Kidney (tissue), 14 donors: ENCODE measurements around the gene CLEC1B. TPM values are rescaled to one million over a fixed set of nuclear protein-coding genes. Genes with fewer than 3 reads are reported as not detected.
"Not testable (repeated sequence)": the region's sequence is repeated elsewhere in the genome, so short reads cannot be mapped to it uniquely, and the experiment has no call there.

Experiments
- DNase-seq, 5 donors: peaks; one replicate each; pipeline ENCODE4 v3.0.0-alpha.2; 2013 to 2020
- FAIRE-seq: peaks from 2 replicates; lab custom pipeline; 2012; peaks lifted over from hg19 to GRCh38; lab: Jason Lieb, UNC
- H3K27ac ChIP-seq, 2 donors: one replicate each; pipeline ENCODE4 v1.7.0; 2013; ENCODE audit warnings: low read depth in 2 of 2, low read length in 2 of 2, inconsistent platforms in 1 of 2
- H3K27me3 ChIP-seq: one replicate; pipeline ENCODE4 v1.7.1; 2013; ENCODE audit warnings: low read length, inconsistent platforms; ENCODE audit not compliant: control insufficient read depth, insufficient read depth
- H3K36me3 ChIP-seq, 3 donors: one replicate each; pipeline versions ENCODE4 v1.7.0 to v1.7.1; 2013; ENCODE audit warnings: low read length in 3 of 3, control low read depth in 1 of 3, inconsistent platforms in 1 of 3; ENCODE audit not compliant: insufficient read depth in 3 of 3, control insufficient read depth in 2 of 3
- H3K4me1 ChIP-seq, 3 donors: one replicate each; pipeline versions ENCODE4 v1.7.0 to v1.7.1; 2013; ENCODE audit warnings: low read length in 3 of 3, inconsistent platforms in 1 of 3, low read depth in 1 of 3; ENCODE audit not compliant: control insufficient read depth in 2 of 3, insufficient read depth in 2 of 3
- H3K4me3 ChIP-seq, 3 donors: one replicate each; pipeline versions ENCODE4 v1.7.0 to v1.8.1; 2013; ENCODE audit warnings: low read length in 3 of 3, control low read depth in 1 of 3, inconsistent platforms in 1 of 3
- H3K9ac ChIP-seq, 3 donors: one replicate each; pipeline versions ENCODE4 v1.7.0 to v1.7.1; 2013; ENCODE audit warnings: low read length in 3 of 3, control low read depth in 1 of 3, inconsistent platforms in 1 of 3
- H3K9me3 ChIP-seq, 3 donors: one replicate each; pipeline versions ENCODE4 v1.7.0 to v1.7.1; 2013; ENCODE audit warnings: low read length in 3 of 3, control low read depth in 1 of 3, inconsistent platforms in 1 of 3; ENCODE audit not compliant: control insufficient read depth in 2 of 3, insufficient read depth in 1 of 3
- intact Hi-C: fragments of 100-400 bp; cut with DNase I; formaldehyde crosslinking; loops from one replicate; pipeline ENCODE4 v1.11.1; 2022
- polyA plus RNA-seq: library from polyadenylated mRNA; stranded (reverse); fragments of 350-450 nt; fragmentation: Illumina TruSeq; extraction: RNeasy Lipid Tissue Mini Kit (QIAGEN cat#74804); gene quantifications from one replicate; pipeline ENCODE4 v1.2.3, GENCODE V29; 2014; ENCODE audit warnings: low read depth, low replicate concordance; ENCODE audit not compliant: insufficient read depth
- total RNA-seq: library from RNA; stranded (reverse); fragmentation: NEBNext Ultra II Directional; extraction: Animal tissue kit (Norgen Biotek cat#: 25700); gene quantifications from one replicate; pipeline ENCODE4 v1.2.1, GENCODE V29; 2021
- TF ChIP-seq, protein P1 (sequence below): IDR thresholded peaks from 3 replicates; pipeline ENCODE4 v1.5.1; 2012; ENCODE audit warnings: mild to moderate bottlenecking, moderate library complexity, borderline replicate concordance; ENCODE audit not compliant: insufficient read depth; ENCODE audit errors: extremely low read depth
- donor health status: control.
- donor health status: control.
- donor health status: control.
- donor health status: control.
- donor health status: control.
- donor health status: DM: yes; HTN: yes; CAD: no.
- donor health status: Normal renal cell carcinoma (clear cell type).

The CLEC1B gene
- total and polyA plus RNA-seq, 2 donors from 2014 or later: not detected

DNA sequence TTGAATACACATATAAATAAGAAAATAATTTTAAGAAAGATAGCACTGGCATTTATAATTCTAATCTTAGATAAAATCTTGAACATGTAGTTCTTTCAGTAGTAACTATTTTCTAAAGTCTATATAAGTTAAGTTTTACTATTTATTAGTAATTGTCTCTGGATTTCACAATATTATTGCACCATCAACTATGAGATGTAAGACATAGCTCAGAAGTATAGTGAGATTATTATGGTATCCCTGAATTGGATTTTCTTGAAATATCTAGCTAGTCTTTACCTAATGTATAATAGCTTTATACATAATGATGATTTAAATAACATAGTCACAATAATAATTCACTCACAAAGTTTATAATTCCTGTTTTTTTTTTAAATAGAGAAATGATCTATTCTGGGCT is 21.0 kb downstream of the CLEC1B start:
- Histone ChIP-seq H3K27ac (no peak overlapping the region), H3K9ac (no peak overlapping the region)
- FAIRE-seq: peak; percentile 85

DNA sequence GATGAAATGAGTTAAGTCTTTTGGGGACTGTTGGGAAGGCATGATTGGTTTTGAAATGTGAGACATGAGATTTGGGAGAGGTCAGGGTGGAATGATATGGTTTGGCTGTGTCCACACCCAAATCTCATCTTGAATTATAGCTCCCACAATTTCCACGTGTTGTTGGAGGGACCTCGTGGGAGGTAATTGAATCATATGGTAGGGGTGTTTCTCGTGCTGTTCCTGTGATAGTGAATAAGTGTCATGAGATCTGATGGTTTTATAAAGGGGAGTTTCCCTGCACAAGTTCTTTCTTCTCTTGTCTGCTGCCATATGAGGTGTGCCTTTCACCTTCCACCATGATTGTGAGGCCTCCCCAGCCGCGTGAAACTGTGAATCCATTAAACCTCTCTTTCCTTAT is 22.3 kb downstream of the CLEC1B start:
- H3K27me3 ChIP-seq, H3K4me3 ChIP-seq, intact Hi-C loops, FAIRE-seq, H3K36me3 ChIP-seq, H3K4me1 ChIP-seq, H3K27ac ChIP-seq, H3K9ac ChIP-seq, H3K9me3 ChIP-seq, DNase-seq: not testable (repeated sequence)

More for the DNA sequence above, 21.0 kb downstream of the CLEC1B start:
- Histone ChIP-seq H3K9me3 (peaks cover 0 to 3% (median 0%) of the 10 kb centered on the region in 3 donors), H3K36me3 (no peaks in the 10 kb centered on the region), H3K4me3 (no peak overlapping the region), H3K4me1 (no peaks in the 10 kb centered on the region), H3K27me3 (no peaks in the 10 kb centered on the region)
- no peak for DNase-seq
- TF ChIP-seq, protein P1, sequence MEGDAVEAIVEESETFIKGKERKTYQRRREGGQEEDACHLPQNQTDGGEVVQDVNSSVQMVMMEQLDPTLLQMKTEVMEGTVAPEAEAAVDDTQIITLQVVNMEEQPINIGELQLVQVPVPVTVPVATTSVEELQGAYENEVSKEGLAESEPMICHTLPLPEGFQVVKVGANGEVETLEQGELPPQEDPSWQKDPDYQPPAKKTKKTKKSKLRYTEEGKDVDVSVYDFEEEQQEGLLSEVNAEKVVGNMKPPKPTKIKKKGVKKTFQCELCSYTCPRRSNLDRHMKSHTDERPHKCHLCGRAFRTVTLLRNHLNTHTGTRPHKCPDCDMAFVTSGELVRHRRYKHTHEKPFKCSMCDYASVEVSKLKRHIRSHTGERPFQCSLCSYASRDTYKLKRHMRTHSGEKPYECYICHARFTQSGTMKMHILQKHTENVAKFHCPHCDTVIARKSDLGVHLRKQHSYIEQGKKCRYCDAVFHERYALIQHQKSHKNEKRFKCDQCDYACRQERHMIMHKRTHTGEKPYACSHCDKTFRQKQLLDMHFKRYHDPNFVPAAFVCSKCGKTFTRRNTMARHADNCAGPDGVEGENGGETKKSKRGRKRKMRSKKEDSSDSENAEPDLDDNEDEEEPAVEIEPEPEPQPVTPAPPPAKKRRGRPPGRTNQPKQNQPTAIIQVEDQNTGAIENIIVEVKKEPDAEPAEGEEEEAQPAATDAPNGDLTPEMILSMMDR: no peak
- intact Hi-C loops: no loop called here

DNA sequence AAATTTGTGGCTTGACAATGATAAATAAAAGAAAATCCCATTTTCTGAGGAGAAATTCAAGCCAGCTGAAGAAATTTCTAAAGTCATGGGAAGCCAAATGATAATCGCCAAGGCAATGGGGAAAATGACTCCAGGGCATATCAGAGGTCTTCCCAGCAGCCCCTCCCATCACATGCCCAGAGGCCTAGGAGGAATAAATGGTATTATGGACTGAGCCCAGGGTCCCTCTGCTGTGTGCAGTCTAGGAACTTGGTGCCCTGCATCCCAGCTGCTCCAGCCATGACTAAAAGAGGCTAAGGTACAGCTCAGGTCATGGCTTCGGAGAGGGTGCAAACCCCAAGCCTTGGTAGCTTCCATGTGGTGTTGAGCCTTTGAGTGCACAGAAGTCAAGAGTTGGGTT is 23.3 kb downstream of the CLEC1B start:
- Histone ChIP-seq H3K27ac (no peak overlapping the region), H3K9ac (no peak overlapping the region), H3K27me3 (no peaks in the 10 kb centered on the region), H3K36me3 (no peaks in the 10 kb centered on the region), H3K9me3 (peaks cover 0 to 3% (median 0%) of the 10 kb centered on the region in 3 donors), H3K4me3 (no peak overlapping the region), H3K4me1 (no peaks in the 10 kb centered on the region)
- intact Hi-C loops: no loop called here
- TF ChIP-seq, protein P1: no peak
- FAIRE-seq (no peak), DNase-seq (no peak)

DNA sequence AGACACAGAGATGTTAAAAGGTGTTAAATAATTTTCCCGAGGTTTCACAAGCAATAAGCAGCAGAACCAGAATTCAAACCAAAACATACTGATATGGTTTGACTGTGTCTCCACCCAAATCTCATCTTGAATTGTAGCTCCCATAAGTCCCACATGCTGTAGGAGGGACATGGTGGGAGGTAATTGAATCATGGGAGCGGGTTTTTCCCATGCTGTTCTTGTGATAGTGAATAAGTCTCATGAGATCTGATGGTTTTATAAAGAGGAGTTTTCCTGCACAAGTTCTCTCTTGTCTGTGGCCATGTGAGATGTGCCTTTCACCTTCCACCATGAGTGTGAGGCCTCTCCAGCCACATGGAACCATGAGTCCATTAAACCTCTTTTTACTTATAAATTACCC is 24.2 kb downstream of the CLEC1B start:
- intact Hi-C loops, H3K9me3 ChIP-seq, H3K4me3 ChIP-seq, H3K4me1 ChIP-seq, DNase-seq, H3K9ac ChIP-seq, H3K27me3 ChIP-seq, H3K36me3 ChIP-seq, H3K27ac ChIP-seq, FAIRE-seq: not testable (repeated sequence)
